ENCODE results near the gene ARG1.

Gene ARG1

DNA sequence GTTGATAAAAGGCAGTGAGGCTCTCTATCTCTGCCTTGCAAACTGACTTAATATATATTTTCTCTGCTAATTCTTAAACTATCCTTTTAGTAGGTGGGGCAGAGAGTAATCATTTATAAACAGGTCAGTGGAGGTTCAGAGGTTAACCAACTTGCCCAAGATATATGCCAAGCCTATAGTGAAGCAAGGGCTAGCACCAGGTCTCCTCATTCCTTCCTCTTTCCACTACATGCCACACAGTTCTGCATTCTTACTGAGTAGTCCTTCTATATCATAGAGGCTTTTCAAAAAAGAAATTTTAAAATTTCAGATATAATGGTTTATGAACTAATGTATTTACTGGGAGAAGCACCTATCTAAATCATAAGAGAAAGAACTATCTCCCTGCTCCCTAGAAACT, 8.5 kb downstream of the ARG1 start:
- DNase-seq (ENCODE audit: low read depth in 2 of 2): no peak

DNA sequence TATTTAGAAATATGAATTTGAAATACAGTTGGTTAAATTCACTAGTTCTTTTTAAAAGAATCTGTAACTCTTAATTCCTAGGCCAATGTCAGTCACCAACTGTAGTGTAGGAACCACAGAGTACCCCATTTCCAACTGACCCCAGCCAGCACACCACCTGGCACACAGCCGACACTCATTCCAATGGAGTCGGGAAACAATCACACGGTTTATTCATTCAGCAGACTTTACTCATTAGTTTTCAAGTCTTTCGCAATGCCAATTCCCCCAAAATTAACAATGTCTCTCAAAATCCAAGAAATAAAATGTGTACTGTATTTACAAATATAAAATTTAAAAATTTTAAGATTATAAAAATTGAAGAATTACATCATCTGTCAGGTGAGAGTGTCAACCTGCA, 13.5 kb downstream of the ARG1 start:
- DNase-seq (ENCODE audit: low read depth in 2 of 2): no peak

DNA sequence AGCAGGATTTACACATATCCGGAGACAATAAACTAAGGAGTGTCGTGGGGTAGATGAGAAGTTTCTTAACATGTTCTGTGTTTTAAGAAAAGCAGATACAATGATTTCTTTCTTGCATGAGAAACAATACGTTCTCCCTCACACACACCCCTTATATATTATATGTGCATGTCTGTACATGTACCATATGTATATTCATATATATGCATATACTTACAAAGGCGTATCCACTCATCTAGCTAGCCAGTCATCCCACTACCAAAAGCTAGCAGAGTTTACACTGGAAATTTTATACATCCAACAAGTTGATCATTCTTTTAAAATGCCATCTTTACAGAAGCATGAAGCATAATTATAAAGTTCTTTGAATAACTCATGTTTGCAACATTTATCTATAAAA, 14.9 kb downstream of the ARG1 start:
- DNase-seq (ENCODE audit: low read depth in 2 of 2): no peak

DNA sequence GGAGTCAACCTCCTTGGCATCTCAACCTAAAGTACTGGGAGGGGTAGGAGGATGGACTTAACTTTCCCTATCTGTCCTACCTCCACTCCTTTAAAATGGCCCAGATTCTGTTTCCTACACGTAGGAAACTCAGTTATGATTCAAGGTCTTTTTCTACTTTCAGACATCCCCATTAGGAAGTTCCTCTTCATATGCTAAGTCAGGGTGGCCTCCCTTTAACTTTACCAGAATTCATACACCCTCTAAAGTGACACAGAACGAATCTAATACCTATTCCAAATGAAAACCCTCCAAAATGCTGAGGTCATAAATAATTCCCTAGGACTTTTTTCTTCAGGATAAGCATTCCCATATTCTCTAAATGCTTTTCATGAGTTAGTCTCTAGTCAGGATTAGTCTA, 15.6 kb downstream of the ARG1 start:
- DNase-seq (ENCODE audit: low read depth in 2 of 2): no peak

DNA sequence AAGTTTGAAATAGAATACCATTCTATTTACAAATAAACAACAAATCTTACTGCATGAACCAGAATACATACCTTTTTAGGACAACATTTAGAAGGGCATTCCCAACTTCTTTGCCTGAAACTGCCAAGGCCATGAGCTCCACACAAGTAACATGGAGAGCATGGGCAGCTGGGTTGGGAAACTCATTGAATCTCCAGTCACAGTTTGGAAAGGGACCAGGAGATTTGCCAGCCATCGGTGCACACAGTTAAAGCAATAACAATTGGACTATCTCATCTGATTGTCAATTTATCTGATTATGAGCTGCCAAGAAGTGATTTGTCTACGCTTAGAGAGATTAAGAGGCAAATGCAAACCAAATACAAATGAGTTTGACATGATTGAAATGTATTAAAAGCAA, 19.9 kb downstream of the ARG1 start:
- no peak for DNase-seq (ENCODE audit: low read depth in 2 of 2)

DNA sequence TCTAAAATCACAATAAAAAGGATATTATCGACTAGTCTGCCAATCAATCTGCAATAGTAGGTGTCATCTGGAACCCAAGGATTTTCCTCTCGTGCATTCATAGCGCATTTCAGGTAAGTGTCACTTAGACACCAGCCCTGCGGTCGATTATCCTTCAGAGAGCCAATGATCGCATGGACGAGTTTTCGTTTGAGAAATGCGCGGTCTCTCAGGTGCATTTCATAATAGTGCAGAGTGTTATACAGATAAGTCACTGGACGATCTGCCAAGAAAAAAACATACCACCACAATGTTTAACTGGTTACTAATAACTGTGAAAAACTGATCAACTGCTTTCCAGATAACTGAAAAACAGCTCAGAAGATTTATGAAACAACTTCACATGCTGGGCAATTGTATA, 21.0 kb downstream of the ARG1 start:
- no peak for DNase-seq (ENCODE audit: low read depth in 2 of 2)

DNA sequence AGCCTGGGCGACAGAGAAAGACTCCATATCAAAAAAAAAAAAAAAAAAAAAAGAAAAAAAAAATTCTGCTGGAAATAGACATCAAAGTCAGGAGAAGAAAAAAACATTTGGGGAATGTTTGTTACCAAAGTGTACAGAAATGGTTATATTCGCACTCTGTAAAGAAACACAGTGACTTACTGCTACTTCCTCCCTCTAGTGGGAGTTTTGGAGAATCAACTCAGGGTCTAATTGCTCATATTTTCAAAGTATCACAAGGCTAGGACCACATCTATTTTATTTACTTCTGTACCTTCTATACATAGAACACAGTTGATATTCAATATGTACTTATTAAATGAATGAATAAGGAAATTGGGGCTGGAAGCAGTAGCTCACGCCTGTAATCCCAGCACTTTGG, 24.4 kb downstream of the ARG1 start:
- no peak for DNase-seq (ENCODE audit: low read depth in 2 of 2)

DNA sequence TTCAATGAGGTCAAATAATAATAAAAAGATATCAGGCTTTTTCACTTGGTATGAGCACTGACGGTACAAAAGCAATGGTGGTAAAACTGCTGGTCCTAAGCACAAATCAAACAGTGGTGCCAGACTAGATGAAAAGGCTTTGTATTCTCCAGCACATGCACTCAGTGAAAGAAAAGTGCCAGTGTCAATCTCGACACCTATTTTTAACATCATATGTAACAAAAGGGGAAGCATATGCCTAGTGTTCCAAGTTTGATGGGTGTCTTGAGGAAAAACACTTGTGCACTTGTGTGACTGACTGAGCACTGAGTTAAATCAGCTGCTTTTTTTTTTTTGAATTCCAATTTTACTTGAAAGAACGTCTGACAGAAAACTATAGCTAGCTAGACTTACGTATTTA, 27.7 kb downstream of the ARG1 start:
- DNase-seq (ENCODE audit: low read depth in 2 of 2): no peak

DNA sequence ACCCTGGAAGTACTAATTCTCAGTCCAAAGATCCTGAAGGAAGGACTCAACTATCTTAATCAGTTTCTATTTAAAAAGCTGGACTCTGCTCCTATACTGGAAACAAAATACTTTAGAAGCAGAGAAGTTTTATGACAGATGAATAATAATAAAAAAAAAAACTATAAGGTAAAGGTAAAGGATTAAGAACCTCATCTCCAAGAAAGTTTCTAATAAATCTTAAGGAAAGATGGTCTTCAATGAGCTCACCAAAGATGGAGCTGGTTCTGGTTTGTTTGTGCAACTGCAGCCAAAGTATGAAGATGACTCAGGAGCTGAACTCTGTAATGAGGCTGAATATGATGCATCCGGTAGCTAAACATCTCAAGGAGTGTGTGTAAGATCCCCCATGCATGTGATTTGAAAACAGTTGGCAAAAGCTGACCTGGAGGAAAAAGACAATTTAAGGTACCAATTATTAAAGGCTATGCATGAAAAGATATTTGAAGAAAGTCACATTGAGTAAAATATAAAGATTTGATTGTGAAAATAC, 29.8 kb downstream of the ARG1 start:
- peak; percentile 38 to 42 for DNase-seq (ENCODE audit: low read depth in 2 of 2)

DNA sequence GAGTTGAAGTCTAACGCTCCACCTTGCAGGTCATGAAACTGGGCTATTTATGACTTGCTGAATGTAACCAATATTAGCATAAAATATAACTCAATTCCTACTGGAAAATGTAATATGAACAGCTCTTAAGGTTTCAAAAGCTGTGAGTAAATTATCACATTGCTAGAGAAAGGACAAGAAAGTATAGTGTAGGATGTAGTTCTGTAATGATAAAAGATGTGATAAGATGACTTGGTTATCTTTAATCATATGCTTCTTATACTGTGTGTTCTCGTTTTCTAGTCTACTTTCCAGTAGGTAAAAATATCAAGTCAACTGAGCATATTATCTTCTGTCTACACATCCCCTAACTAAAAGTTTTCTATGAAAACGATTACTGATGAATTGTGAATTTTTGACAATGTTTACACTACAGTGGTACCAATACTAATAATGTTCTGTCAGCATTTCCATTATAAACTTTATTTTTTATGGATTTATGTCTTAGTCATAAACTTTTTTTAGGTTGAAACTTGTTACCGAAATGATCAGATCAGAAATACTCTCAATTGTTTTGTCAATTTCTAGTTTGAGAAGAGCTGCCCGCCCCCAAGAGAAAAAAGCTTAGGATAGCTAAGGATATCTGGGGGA, 40.4 kb downstream of the ARG1 start:
- DNase-seq (ENCODE audit: low read depth in 2 of 2): no peak

DNA sequence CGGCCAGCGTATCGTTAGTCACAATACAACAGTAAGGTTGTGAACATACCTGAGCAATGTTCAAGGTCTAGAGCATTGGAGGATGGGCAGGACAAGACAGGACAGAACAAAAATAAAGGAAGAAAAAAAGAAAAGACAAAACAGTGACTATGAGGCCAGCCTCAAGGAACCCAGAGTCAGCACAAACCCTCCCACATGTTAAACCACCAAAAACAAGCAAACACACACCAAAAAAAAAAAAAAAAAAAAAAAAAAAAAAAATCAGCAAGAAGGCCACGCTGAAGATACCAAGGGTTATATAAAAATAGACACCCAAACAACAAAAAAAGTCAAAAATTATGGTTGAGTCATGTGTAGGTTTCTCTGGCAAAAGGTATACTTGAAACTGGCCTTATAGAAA, 42.2 kb downstream of the ARG1 start:
- DNase-seq (ENCODE audit: low read depth in 2 of 2): no peak

DNA sequence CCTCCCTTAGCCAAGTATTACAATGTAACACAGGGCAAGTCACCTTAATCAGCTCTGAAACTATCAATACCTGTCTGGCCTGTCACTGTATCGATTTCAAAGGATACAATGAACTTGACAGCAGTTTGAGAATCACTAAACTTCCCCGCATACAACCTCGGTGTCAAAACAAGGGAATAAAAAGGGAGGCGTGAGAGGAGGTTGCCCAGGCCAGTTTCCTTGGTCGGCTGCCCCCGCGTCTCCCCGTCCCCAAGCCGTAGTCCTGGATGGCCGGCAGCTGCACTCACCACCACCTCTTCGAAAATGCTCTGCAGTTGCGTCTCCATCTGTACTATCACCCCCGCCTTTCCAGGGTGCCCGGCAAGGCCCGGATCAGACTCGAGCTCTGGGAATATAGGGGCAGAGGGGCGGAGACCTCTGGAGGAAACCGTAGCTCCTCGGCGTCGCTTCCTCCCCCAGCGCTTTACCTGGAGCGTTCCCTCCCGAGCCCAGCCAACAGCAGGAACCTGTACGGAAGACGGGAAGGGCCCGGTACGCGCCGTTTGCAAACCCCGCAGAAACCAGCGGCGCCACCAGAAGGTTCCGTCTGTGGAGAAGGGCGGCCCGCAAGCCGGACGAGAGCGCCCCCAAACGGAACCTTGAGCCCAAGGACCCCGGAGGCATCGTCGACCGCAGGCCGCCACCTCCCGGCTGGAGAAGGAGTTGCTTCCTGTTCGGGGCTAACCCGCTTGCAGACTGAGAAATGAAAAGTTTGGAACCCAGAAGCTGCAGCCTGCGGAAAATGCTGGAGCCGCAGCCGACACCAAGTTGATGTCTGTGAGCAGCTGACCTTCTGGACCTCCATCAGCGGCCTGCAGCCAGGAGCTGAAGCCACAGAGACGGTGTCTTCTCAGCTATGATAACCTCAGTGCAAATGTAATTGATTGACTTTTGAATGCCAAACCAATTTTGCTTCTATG, 55.0 kb downstream of the ARG1 start, which contains the start of gene MED23:
Gene MED23 (minus strand): TSS at position 519 of the 959 bp plus-strand sequence. CDS start 193 bp downstream, at position 326.
- peak; percentile 79 to 85 for DNase-seq (ENCODE audit: low read depth in 2 of 2)

DNA sequence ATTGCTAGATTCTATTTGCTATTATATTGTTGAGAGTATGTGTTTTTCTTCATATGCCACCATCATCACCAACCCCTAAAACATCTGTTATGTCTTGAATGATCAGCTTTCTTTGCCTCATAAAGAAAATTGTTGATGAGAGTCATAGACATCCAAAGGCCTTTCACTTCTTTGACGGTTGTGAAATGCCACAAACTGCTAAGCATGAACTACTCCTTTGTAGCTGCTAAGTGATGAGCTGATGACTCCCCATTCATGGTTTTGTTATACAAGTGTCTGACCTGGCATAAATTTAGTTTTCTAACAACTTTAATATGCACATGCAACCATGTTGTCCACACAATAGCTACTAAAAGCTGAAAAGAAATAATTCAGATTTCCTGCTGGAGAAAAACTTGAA, 55.7 kb downstream of the ARG1 start:
- no peak for DNase-seq (ENCODE audit: low read depth in 2 of 2)

DNA sequence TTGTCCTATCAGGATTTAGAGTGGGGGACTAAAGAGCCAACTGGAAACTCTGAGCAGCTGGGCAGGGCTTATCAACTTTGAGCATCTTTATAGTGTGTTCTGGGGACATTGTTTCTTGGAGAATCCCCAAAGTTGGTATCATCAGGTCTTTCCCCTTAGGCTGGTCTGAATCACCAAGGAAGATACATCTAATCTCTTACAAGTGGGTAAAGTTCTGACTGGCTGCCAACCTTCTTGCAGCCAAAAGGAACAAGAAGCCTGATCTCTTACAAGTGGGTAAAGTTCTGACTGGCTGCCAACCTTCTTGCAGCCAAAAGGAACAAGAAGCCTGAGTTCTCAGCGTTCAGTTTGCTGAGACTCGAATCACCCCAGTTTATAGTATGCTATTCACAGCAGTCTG, 56.6 kb downstream of the ARG1 start:
- DNase-seq (ENCODE audit: low read depth in 2 of 2): no peak

DNA sequence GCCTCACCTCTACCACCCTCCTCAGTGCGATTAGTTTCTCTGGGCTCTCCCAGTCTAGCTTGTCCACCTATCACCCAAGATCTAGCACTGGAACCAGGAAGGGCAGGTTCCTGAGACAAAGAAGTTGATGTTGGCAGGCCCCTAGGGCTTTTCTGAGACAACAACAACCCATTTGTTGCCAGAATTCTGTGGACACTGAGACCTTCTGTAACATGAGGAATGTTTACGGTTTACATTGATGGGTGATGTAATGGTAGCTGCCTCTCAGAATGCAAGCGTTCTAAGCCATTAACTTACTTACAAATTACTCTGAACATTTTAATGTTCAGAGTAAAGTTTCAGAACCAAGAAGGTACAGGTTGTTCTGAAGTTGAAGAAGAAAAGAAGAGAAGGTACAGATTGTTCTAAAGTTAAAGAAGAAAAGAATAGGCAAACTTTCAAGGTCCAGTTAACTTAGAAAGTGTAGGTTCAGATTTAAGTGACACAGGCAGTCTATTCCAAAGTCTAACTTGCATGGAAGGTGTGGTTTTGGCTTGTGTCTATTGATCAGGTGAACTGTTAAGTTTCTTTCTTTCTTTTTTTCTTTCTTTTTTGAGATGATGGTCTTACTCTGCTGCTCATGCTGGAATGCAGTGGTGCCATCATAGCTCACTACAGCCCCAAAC, 58.7 kb downstream of the ARG1 start:
- DNase-seq (ENCODE audit: low read depth in 2 of 2): no peak
